HG03432 (cell line): ENCODE results near the gene HSF2BP.
"Not testable (repeated sequence)": the region's sequence is repeated elsewhere in the genome, so short reads cannot be mapped to it uniquely, and the experiment has no call there.

Experiments used
- ATAC-seq: cut with Tn5 transposase; IDR thresholded peaks from one replicate; pipeline ENCODE4 v1.9.1; 2021; ENCODE audit warnings: mild to moderate bottlenecking, moderate library complexity; ENCODE audit not compliant: unreplicated experiment

HSF2BP gene

DNA sequence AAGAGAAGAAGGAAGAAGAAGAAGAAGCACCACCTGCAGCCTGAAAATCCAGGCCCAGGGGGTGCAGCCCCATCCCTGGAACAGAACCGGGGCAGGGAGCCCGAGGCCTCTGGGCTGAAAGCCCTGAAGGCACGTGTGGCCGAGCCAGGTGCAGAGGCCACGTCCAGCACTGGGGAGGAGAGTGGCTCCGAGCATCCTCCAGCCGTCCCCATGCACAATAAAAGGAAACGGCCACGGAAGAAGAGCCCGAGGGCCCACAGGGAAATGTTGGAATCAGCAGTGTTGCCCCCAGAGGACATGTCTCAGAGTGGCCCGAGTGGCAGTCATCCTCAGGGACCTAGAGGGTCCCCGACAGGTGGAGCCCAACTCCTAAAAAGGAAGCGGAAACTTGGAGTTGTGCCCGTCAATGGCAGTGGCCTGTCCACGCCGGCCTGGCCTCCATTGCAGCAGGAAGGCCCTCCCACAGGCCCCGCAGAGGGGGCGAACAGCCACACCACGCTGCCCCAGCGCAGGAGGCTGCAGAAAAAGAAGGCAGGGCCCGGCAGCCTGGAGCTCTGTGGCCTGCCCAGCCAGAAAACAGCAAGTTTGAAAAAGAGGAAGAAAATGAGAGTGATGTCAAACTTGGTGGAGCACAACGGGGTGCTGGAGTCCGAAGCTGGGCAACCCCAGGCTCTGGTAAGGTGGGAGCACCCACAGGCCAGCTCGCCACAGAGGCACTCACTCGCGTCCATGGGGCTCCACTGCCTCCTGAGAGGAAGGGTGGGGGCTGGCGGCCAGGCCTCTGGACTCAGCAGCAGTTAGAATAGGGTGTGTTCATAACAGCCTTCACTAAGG is 28.5 kb upstream of the HSF2BP start:
- ATAC-seq: no peak

- ATAC-seq: no peak
Measured at GRCh38 chr21:43686811-43687565, 27.7 kb upstream of the HSF2BP start.

DNA sequence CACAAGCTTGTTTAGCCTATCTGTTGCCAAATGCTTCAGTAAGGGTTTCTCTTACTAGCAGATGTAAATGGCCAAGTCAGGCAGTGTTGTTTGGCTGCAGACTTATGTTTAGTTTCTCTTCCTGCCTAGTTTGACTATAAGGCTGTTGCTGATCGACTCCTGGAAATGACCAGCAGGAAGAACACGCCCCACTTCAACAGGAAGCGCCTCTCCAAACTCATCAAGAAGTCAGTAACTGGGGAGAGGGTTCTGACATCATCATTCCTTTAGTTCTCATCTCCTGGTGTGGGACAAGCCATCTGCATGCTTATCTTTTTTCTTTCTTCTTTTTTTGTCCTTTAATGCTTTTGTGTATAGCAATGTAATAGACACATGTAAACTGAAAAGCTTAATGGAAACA is 25.1 kb upstream of the HSF2BP start:
- no peak for ATAC-seq

DNA sequence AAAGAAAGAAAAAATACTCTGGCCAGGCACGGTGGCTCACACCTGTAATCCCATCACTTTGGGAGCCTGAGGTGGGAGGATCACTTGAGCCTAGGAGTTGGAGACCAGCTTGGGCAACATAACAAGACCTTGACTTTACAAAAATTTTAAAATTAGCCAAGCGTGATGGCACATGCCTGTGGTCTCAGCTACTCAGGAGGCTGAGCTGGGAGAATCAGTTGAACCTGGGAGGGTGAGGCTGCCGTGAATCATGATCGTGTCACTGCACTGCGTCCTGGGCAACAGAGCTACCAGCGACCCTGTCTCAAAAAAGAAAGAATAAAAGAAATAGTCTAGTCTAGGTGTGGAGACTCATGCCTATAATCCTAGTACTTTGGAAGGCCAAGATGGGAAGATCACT is 22.4 kb upstream of the HSF2BP start:
- ATAC-seq: no peak

DNA sequence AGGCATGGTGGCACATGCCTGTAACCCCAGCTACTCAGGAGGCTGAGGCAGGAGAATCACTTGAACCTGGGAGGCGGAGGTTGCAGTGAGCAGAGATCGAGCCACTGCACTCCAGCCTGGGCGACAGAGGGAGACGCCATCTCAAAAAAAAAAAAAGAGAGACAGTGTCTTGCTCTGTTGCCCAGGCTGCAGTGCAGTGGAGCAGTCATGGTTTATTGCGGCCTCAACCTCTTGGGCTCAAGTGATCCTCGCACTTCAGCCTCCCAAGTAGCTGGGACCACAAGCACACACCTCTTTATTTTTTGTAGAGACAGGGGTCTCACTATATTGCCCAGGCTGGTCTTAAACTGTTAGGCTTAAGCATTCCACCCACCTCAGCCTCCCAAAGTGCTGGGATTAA is 21.1 kb upstream of the HSF2BP start:
- ATAC-seq: not testable (repeated sequence)

DNA sequence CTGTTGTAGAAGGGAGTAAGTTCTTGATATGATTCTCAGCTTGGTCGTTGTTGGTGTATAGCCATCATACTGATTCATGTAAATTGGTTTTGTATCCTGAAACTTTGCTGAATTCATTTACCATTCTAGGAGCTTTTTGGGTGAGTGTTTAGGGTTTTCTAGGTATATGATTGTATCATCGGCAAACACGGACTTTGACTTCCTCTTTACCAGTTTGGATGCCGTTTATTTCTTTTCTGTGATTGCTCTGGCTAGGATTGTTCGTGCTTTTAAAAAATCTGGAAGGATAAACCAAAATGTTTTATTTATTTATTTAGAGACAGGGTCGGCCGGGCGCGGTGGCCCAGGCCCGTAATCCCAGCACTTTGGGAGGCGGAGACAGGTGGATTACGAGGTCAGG is 20.7 kb upstream of the HSF2BP start:
- ATAC-seq: no peak

- ATAC-seq: no peak
Measured at GRCh38 chr21:43676391-43676790, 17.1 kb upstream of the HSF2BP start.

GRCh38 chr21:43675871-43676270 is 16.6 kb upstream of the HSF2BP start:
- no peak for ATAC-seq

DNA sequence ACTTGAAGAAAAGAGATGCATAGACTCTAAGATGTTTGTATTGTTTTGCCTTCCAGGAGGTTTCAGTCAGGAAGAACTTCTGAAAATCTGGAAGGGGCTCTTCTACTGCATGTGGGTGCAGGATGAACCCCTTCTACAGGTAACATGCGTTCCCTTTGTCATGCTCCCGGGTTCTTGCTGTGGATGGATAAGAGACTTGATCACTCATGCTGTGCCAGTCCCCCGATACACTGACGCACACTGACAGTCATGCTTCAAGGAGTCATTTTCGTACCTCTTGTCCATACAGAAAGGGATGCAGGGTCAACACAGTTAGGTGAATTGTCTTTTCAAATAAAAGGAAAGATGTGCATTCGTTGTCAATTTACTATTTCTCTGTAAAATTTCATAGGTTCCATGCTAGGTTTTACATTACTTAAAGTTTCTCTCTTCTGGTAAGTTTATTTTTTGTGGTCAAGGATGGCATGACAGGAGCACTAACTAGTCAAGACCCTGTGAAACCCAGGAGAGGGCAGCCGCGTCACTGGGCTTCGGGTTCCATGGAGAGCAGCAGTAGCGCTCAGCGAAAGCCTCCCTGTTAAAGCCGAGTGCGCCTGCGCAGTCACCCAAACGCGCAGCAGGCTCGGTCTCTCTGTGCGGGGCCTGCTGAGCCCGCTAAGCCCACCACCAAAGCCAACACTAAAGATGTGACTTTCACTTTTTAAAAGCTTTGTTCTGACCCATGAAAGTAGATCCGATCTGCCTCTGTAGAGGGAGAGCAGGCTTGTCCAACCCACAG is 10.7 kb upstream of the HSF2BP start:
- no peak for ATAC-seq

DNA sequence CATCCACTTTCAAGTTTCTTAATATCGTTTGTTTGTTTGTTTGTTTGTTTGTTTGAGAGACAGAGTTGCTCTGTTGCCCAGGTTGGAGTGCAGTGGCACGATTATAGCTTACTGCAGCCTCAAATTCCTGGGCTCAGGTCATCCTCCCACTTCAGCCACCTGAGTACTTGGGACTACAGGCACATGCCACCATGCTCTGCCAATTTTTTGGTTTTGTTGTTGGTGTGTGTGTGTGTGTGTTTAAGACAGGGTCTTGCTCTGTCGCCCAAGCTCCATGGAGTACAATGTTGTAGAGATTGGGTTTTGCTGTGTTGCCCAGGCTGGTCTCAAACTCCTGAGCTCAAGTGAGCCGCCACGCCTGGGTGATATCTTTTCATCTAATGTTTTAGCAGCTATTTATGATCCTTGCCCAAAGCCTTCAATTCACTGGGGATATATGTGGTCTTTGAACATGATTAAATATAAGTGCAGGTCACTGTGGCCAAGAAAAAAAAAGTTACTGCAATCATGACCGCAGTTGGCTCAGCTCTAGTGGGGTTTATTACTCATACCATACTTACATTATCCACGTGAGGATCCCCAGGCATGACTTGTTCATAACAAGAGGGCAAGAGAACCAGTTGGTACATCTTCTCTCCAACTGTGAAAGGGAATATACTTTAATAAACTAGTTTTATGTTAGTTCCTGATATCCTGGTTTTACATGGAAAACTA is 8.1 kb upstream of the HSF2BP start:
- ATAC-seq: no peak

- no peak for ATAC-seq
Measured at GRCh38 chr21:43665879-43666278, 6.6 kb upstream of the HSF2BP start.

DNA sequence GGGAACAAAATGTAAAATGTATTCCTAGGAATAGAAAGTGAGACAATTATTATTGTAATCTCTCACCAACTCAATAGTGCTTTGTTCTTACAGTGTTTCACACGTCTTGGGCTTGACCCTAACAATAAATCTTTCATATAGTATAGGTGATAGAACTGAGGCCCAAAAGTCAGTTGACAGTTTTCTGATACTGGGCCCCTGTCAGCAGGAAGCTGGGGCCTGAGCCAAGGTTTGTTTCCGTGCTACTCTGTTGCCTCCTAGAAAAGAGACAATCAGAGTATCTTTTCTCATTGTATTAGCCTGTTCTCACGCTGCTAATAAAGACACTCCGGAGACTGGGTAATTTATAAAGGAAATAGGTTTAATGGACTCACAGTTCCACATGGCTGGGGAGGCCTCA is 5.1 kb upstream of the HSF2BP start:
- no peak for ATAC-seq

DNA sequence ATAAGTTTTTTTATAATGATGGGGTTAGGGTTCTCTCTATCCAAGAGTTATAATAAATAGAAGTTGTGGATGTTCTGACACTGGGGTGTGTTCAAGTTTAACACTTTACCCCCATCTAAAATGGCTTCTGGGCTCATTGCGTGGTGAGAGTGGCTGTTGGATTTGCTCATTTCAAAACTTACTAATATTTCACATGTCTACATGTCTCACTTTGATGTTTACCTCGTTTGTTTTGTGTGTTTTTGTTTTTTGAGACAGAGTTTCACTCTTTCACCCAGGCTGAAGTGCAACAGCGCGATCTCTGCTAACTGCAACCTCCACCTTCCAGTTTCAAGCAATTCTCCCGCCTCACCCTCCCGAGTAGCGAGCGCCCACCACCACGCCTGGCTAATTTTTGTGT is 3.7 kb upstream of the HSF2BP start:
- ATAC-seq: no peak

DNA sequence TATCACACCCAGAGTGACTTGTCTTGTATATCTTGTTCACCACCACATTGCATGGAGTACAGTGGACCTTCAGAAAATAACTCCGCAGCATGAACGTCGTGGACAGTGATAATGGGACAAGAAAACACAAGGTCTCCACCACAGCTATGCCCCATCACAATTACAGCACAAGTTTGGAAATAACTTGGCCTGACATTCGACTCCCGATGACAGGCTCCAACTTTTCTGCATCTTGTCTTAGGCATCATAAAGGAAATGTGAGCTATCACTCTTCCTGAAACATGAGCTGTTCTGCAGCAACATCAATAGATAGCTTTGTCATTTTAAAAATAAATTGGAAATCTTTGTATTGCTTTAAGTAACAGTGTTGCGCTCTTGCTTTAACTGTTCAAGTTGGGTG is 3.0 kb upstream of the HSF2BP start:
- ATAC-seq: no peak

DNA sequence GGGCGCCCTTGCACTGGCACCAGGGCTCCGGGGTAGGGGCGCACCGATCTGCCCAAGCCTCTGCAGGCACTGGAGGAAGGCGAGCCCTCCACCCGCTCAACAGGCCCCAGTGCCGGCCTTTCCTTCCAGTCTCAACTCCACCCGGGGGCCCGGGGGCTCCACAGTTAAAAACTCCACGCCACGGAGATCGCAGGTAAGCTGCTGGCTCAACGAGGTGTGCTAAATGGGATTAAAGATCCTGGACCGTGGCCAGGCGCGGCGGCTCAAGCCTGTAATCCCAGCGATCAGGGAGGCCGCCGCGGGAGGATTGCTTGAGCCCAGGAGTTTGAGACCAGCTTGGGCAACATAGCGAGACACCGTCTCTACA is 536 bp downstream of the HSF2BP start:
- no peak for ATAC-seq

- ATAC-seq: no peak
Measured at GRCh38 chr21:43658088-43658741, 1.1 kb downstream of the HSF2BP start.

GRCh38 chr21:43657355-43658087 is 1.8 kb downstream of the HSF2BP start:
- ATAC-seq: no peak

DNA sequence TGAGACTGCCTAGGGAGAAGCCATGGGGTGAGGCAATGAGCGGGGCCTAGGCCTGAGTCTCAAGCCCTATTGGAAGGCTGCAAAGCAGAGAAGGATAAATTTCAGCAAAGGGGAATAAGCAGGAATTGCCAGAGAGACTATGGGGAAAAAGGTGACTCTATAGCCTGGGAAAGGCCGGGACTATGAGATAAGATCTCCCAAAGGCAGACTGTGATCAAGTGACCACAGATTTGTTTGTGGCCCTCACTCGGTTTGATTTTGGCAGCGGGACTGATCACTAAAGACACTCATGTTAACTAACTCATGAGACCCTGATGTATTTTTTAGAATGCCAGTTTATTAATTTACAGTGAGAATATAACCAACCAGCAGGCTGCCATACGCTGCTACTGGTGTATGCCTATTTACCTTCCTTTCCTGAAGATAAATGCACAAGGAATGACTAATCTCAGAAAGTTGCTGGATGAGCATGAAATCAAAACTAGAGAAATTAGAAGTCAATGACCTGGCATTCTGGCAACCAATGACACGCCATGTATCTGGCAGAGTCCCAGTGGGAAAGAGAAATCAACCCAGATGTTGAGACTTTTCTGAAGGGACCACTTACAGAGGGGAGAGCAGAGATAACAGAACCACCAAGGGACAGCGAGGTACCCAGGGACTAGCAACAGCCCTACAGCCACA is 4.3 kb downstream of the HSF2BP start:
- no peak for ATAC-seq

DNA sequence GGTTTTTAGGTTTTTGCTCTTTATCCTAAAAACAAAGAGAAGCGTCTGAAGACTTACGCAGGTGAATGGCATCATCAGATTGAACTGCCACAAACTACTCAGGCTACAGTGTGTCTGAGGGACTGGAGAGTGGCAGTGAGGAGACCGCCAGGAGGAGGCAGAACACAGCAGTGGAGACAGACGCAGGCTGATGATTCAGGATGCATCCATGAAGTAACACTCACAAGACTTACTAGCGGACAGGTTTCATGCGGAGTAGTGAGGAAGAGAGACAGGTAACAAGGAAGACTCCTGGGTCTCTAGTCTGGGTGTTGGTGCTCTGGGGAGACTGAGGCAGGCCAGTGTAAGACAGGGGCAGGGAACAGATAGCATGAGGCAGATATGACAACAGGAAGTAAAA is 5.7 kb downstream of the HSF2BP start:
- no peak for ATAC-seq
